Fibroblast of lung (primary cell): ENCODE data around the gene RCOR1. TPM values are rescaled to one million over a fixed set of nuclear protein-coding genes. Genes with fewer than 3 reads are reported as not detected.

Experiments
- DNase-seq, 2 donors: peaks; one replicate each; pipeline versions ENCODE4 v3.0.0 to v3.0.0-alpha.2; 2010; ENCODE audit warnings: low read depth in 2 of 2
- H2AFZ ChIP-seq: 2 replicates; pipeline ENCODE4 v1.5.1; 2012; ENCODE audit warnings: low read length, control low read depth, inconsistent platforms
- H3K27ac ChIP-seq: 2 replicates; pipeline ENCODE4 v1.5.1; 2011; ENCODE audit warnings: low read length, control low read depth; ENCODE audit not compliant: insufficient read depth
- H3K27me3 ChIP-seq: 2 replicates; pipeline ENCODE4 v1.5.1; 2011; ENCODE audit warnings: mild to moderate bottlenecking, low read length; ENCODE audit not compliant: control insufficient read depth, insufficient read depth
- H3K36me3 ChIP-seq: 2 replicates; pipeline ENCODE4 v1.5.1; 2011; ENCODE audit warnings: low read length; ENCODE audit not compliant: control insufficient read depth, insufficient read depth
- H3K4me1 ChIP-seq: 2 replicates; pipeline ENCODE4 v1.5.1; 2011; ENCODE audit warnings: low read length; ENCODE audit not compliant: control insufficient read depth, insufficient read depth; ENCODE audit errors: extremely low read depth
- H3K4me2 ChIP-seq: 2 replicates; pipeline ENCODE4 v1.5.1; 2011; ENCODE audit warnings: low read length, control low read depth; ENCODE audit not compliant: insufficient read depth; ENCODE audit errors: extremely low read depth
- H3K4me3 ChIP-seq, 4 experiments: fragments of 200-600 bp in 1 of 4; sonication (generic) in 1 of 4; replicated peaks in 1 of 4; 2 replicates each; pipeline ENCODE4 v1.5.1; 2011 to 2016; ENCODE audit warnings: low read length in 4 of 4, low read depth in 3 of 4, mild to moderate bottlenecking in 3 of 4, control low read depth in 2 of 4, inconsistent platforms in 1 of 4, mixed read lengths in 1 of 4; ENCODE audit not compliant: insufficient read depth in 1 of 4; ENCODE audit errors: control extremely low read depth in 1 of 4
- H3K79me2 ChIP-seq: 2 replicates; pipeline ENCODE4 v1.5.1; 2012; ENCODE audit warnings: mild to moderate bottlenecking, low read length, inconsistent platforms; ENCODE audit not compliant: control insufficient read depth, insufficient read depth
- H3K9ac ChIP-seq: 2 replicates; pipeline ENCODE4 v1.5.1; 2011; ENCODE audit warnings: mild to moderate bottlenecking, low read length, control low read depth; ENCODE audit not compliant: insufficient read depth
- H3K9me3 ChIP-seq: 2 replicates; pipeline ENCODE4 v1.5.1; 2012; ENCODE audit warnings: low read depth, low read length; ENCODE audit not compliant: control insufficient read depth, insufficient read depth
- H4K20me1 ChIP-seq: 2 replicates; pipeline ENCODE4 v1.5.1; 2011; ENCODE audit warnings: low read length; ENCODE audit not compliant: control insufficient read depth, insufficient read depth; ENCODE audit errors: extremely low read depth
- EZH2 ChIP-seq: IDR thresholded peaks from 2 replicates; pipeline ENCODE4 v1.5.1; 2012; ENCODE audit warnings: low read length, control low read depth, mild to moderate bottlenecking; ENCODE audit errors: missing control alignments
- polyA plus RNA-seq, 2 donors: library from polyadenylated mRNA; depleted of rRNA in 1 of 2; stranded (reverse) in 1 of 2; unstranded in 1 of 2; fragments of >200 nt; gene quantifications; 2 replicates each; pipeline ENCODE4 v1.2.1, GENCODE V29; 2011 to 2012; ENCODE audit warnings: missing spikeins in 1 of 2
- total RNA-seq: library from RNA; depleted of rRNA; stranded (reverse); fragments of >200 nt; gene quantifications from 2 replicates; pipeline ENCODE4 v1.2.1, GENCODE V29; 2014
- TF ChIP-seq, protein P1 (sequence below), 2 donors: IDR thresholded peaks in 1 of 2; conservative IDR thresholded peaks in 1 of 2; 1 replicate in 1 of 2; 2 replicates in 1 of 2; pipeline ENCODE4 v1.5.1; 2011 to 2012; ENCODE audit warnings: low read length in 2 of 2, control low read depth in 1 of 2, inconsistent platforms in 1 of 2, low read depth in 1 of 2, mild to moderate bottlenecking in 1 of 2

RCOR1 gene
- total and polyA plus RNA-seq, 2 donors (not counting 1 experiment from before 2014, with no cell fraction given): 11.4 to 19.6 TPM

DNA sequence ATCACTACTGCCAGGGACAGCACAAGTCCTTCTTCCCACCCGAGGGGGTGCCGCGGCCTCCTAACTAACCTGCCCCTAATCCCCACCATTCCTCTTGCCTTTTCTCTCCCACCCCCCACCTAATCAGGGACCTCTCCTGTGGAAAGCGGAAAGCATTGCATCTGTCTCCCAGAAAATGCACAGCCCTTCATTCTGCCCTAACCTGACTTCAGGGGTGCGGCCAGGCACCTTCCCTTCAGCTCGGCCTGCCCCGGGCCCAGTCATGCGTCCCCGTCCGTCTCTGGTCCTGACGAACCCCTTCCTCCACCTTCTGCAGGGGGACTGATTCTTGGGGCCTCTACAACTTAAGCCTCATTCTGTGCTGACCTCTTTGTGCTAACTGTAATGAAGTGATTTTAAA, 140.9 kb downstream of the RCOR1 start:
- Histone ChIP-seq H3K4me3 (no peak overlapping the region), H3K79me2 (no peaks in the 10 kb centered on the region), H2AFZ (no peak overlapping the region), H3K9me3 (no peaks in the 10 kb centered on the region), H3K27me3 (no peaks in the 10 kb centered on the region), H3K9ac (no peak overlapping the region), H3K27ac (no peak overlapping the region), H3K36me3 (peaks cover 3% of the 10 kb centered on the region), H3K4me2 (no peak overlapping the region), H4K20me1 (no peaks in the 10 kb centered on the region), H3K4me1 (no peaks in the 10 kb centered on the region)
- DNase-seq: no peak
- no peak for TF ChIP-seq EZH2
- TF ChIP-seq, protein P1, sequence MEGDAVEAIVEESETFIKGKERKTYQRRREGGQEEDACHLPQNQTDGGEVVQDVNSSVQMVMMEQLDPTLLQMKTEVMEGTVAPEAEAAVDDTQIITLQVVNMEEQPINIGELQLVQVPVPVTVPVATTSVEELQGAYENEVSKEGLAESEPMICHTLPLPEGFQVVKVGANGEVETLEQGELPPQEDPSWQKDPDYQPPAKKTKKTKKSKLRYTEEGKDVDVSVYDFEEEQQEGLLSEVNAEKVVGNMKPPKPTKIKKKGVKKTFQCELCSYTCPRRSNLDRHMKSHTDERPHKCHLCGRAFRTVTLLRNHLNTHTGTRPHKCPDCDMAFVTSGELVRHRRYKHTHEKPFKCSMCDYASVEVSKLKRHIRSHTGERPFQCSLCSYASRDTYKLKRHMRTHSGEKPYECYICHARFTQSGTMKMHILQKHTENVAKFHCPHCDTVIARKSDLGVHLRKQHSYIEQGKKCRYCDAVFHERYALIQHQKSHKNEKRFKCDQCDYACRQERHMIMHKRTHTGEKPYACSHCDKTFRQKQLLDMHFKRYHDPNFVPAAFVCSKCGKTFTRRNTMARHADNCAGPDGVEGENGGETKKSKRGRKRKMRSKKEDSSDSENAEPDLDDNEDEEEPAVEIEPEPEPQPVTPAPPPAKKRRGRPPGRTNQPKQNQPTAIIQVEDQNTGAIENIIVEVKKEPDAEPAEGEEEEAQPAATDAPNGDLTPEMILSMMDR (conservative IDR thresholded peaks at IDR 0.05 in 1 of 2, IDR thresholded peaks at IDR 0.05 in 1 of 2; ENCODE audit: low read depth in 1 of 2, low read length in 2 of 2): no peak

DNA sequence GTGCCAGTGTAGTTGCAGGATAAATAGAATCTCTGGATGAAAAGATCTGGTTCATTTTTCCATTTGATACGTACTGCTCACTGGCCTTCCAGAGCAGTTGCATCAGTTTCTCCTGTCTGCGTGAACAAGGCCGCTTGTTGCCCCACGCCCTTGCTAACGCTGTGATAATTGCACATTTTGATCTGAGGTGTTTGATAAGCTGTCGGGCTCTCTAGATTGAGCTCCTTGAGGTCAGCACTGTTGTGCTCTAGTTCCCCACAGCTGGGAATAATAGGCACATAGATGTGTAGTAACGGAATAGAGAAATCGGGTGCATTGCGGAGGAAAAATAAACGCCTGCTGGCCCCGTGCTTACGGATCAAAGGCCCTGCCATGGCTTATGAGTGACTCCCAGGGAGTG, 142.0 kb downstream of the RCOR1 start:
- Histone ChIP-seq H3K4me1 (no peaks in the 10 kb centered on the region), H4K20me1 (no peaks in the 10 kb centered on the region), H3K27me3 (no peaks in the 10 kb centered on the region), H3K4me2 (no peak overlapping the region), H3K36me3 (no peaks in the 10 kb centered on the region), H3K9me3 (no peaks in the 10 kb centered on the region), H3K9ac (no peak overlapping the region), H3K79me2 (no peaks in the 10 kb centered on the region), H3K27ac (no peak overlapping the region), H3K4me3 (no peak overlapping the region), H2AFZ (no peak overlapping the region)
- TF ChIP-seq EZH2: no peak
- TF ChIP-seq, protein P1 (conservative IDR thresholded peaks at IDR 0.05 in 1 of 2, IDR thresholded peaks at IDR 0.05 in 1 of 2; ENCODE audit: low read depth in 1 of 2, low read length in 2 of 2): no peak
- DNase-seq: no peak

- H4K20me1 ChIP-seq: no peaks in the 10 kb centered on the region
- H3K36me3 ChIP-seq: no peaks in the 10 kb centered on the region
- H2AFZ ChIP-seq: no peak overlapping the region
- H3K27ac ChIP-seq: no peak overlapping the region
- no peaks in the 10 kb centered on the region for H3K27me3 ChIP-seq
- no peak overlapping the region for H3K9ac ChIP-seq
- H3K4me3 ChIP-seq: no peak overlapping the region
- H3K4me2 ChIP-seq: no peak overlapping the region
- no peaks in the 10 kb centered on the region for H3K4me1 ChIP-seq
- no peak for DNase-seq
- no peaks in the 10 kb centered on the region for H3K9me3 ChIP-seq
- no peaks in the 10 kb centered on the region for H3K79me2 ChIP-seq
- TF ChIP-seq, protein P1 (conservative IDR thresholded peaks at IDR 0.05 in 1 of 2, IDR thresholded peaks at IDR 0.05 in 1 of 2; ENCODE audit: low read depth in 1 of 2, low read length in 2 of 2): no peak
Observed at GRCh38 chr14:102736956-102737355, 144.5 kb downstream of the RCOR1 start.
